Neuronal stem cell (in vitro differentiated cells): ENCODE measurements around the gene MTR.
"Not testable (repeated sequence)": the region's sequence is repeated elsewhere in the genome, so short reads cannot be mapped to it uniquely, and the experiment has no call there.

ENCODE experiments used
- DNase-seq: peaks from one replicate; pipeline ENCODE4 v3.0.0-alpha.2; 2013; ENCODE audit warnings: low spot score
- H2AFZ ChIP-seq: one replicate; pipeline ENCODE4 v1.6.1; 2013; ENCODE audit warnings: mild to moderate bottlenecking, low read length, inconsistent platforms
- H2AK5ac ChIP-seq: 2 replicates; pipeline ENCODE4 v1.6.1; 2013; ENCODE audit warnings: low read depth, mild to moderate bottlenecking, inconsistent platforms, low read length, moderate library complexity, mixed read lengths
- H2BK120ac ChIP-seq: 2 replicates; pipeline ENCODE4 v1.6.1; 2013; ENCODE audit warnings: low read depth, mild to moderate bottlenecking, inconsistent platforms, low read length, moderate library complexity, mixed read lengths
- H2BK12ac ChIP-seq: one replicate; pipeline ENCODE4 v1.6.1; 2013; ENCODE audit warnings: low read length, inconsistent platforms
- H2BK15ac ChIP-seq: 2 replicates; pipeline ENCODE4 v1.6.1; 2013; ENCODE audit warnings: mild to moderate bottlenecking, low read length, inconsistent platforms, mixed read lengths
- H2BK5ac ChIP-seq: one replicate; pipeline ENCODE4 v1.6.1; 2013; ENCODE audit warnings: inconsistent platforms, mild to moderate bottlenecking, low read length, moderate library complexity
- H3K14ac ChIP-seq: one replicate; pipeline ENCODE4 v1.6.1; 2013; ENCODE audit warnings: low read length, inconsistent platforms
- H3K18ac ChIP-seq: 2 replicates; pipeline ENCODE4 v1.6.1; 2013; ENCODE audit warnings: low read length, inconsistent platforms
- H3K23ac ChIP-seq: 2 replicates; pipeline ENCODE4 v1.6.1; 2013; ENCODE audit warnings: low read depth, mild to moderate bottlenecking, mixed read lengths, low read length, inconsistent platforms; ENCODE audit not compliant: poor library complexity
- H3K27ac ChIP-seq: replicated peaks from 3 replicates; pipeline ENCODE4 v1.5.1; 2013; ENCODE audit warnings: low read length, inconsistent platforms
- H3K27me3 ChIP-seq, 3 experiments: 2 replicates each; pipeline ENCODE4 v1.6.1; 2013; ENCODE audit warnings: low read length in 3 of 3, mild to moderate bottlenecking in 2 of 3, inconsistent platforms in 1 of 3, low read depth in 1 of 3, mixed read lengths in 1 of 3, moderate library complexity in 1 of 3; ENCODE audit not compliant: control insufficient read depth in 3 of 3, insufficient read depth in 3 of 3
- H3K36me3 ChIP-seq, 2 donors: replicated peaks in 1 of 2; 2 replicates each; pipeline ENCODE4 v1.6.1; 2013; ENCODE audit warnings: low read length in 2 of 2; ENCODE audit not compliant: control insufficient read depth in 2 of 2, insufficient read depth in 2 of 2
- H3K4ac ChIP-seq: 2 replicates; pipeline ENCODE4 v1.6.1; 2013; ENCODE audit warnings: inconsistent platforms, mild to moderate bottlenecking, low read length, moderate library complexity
- H3K4me1 ChIP-seq, 2 donors: 1 replicate in 1 of 2; 2 replicates in 1 of 2; pipeline ENCODE4 v1.6.1; 2013; ENCODE audit warnings: low read length in 2 of 2, low read depth in 1 of 2; ENCODE audit not compliant: control insufficient read depth in 2 of 2, insufficient read depth in 1 of 2
- H3K4me2 ChIP-seq: one replicate; pipeline ENCODE4 v1.6.1; 2013; ENCODE audit warnings: mild to moderate bottlenecking, low read length, inconsistent platforms; ENCODE audit not compliant: insufficient read depth, poor library complexity, severe bottlenecking
- H3K4me3 ChIP-seq, 2 donors: 2 replicates each; pipeline ENCODE4 v1.5.1; 2013; ENCODE audit warnings: low read length in 2 of 2, mild to moderate bottlenecking in 2 of 2, inconsistent platforms in 1 of 2, moderate library complexity in 1 of 2
- H3K79me1 ChIP-seq: one replicate; pipeline ENCODE4 v1.6.1; 2013; ENCODE audit warnings: low read depth, mild to moderate bottlenecking, inconsistent platforms, low read length, moderate library complexity
- H3K9ac ChIP-seq: one replicate; pipeline ENCODE4 v1.6.1; 2013; ENCODE audit warnings: mild to moderate bottlenecking, low read depth, low read length, inconsistent platforms; ENCODE audit not compliant: poor library complexity
- H3K9me3 ChIP-seq, 2 donors: replicated peaks in 1 of 2; 2 replicates each; pipeline versions ENCODE3 to v1.6.1; 2013; ENCODE audit warnings: low read length in 2 of 2, mild to moderate bottlenecking in 2 of 2, inconsistent platforms in 1 of 2, low read depth in 1 of 2, mixed read lengths in 1 of 2, moderate library complexity in 1 of 2; ENCODE audit not compliant: control insufficient read depth in 2 of 2, insufficient read depth in 1 of 2
- H4K8ac ChIP-seq: one replicate; pipeline ENCODE4 v1.6.1; 2013; ENCODE audit warnings: low read depth, mild to moderate bottlenecking, inconsistent platforms, low read length, moderate library complexity
- H4K91ac ChIP-seq: one replicate; pipeline ENCODE4 v1.6.1; 2013; ENCODE audit warnings: low read length, low read depth, mild to moderate bottlenecking, inconsistent platforms; ENCODE audit not compliant: poor library complexity
- WGBS, 2 donors: extraction: QIAGEN DNeasy Blood & Tissue Kit; methylation state at CpG; one replicate each; pipeline ENCODE4 v1.1.7; 2013; ENCODE audit warnings: missing lambda C conversion rate in 2 of 2, mixed read lengths in 1 of 2; ENCODE audit not compliant: insufficient read length in 2 of 2, insufficient replicate concordance in 1 of 2; ENCODE audit errors: extremely low coverage in 2 of 2; 5-methylcytosine and 5-hydroxymethylcytosine counted together

MTR gene

GRCh38 chr1:236853921-236854604 lies 59.0 kb downstream of the MTR start:
- Histone ChIP-seq H2AK5ac (no peak overlapping the region), H3K14ac (no peak overlapping the region), H4K91ac (no peak overlapping the region)

GRCh38 chr1:236854605-236854983 lies 59.5 kb downstream of the MTR start:
- no peak overlapping the region for H3K27ac ChIP-seq
- no peak overlapping the region for H3K18ac ChIP-seq
- H3K27me3 ChIP-seq = no peaks in the 10 kb centered on the region
- no peak overlapping the region for H3K4ac ChIP-seq
- no peak overlapping the region for H2BK120ac ChIP-seq
- H3K4me2 ChIP-seq = no peak overlapping the region
- H3K79me1 ChIP-seq = no peaks in the 10 kb centered on the region
- no peak overlapping the region for H2BK15ac ChIP-seq
- no peak overlapping the region for H2BK5ac ChIP-seq
- H4K8ac ChIP-seq = no peak overlapping the region
- no peak overlapping the region for H4K91ac ChIP-seq
- H3K4me3 ChIP-seq = no peak overlapping the region
- H3K36me3 ChIP-seq = peaks cover 4 to 92% of the 10 kb centered on the region in 2 donors
- H3K9ac ChIP-seq = no peak overlapping the region
- no peak overlapping the region for H2AK5ac ChIP-seq
- DNase-seq = no peak
- no peak overlapping the region for H2BK12ac ChIP-seq
- H3K14ac ChIP-seq = no peak overlapping the region
- WGBS, 2 donors = no CpG with 5 or more reads among the region's 3 CpGs
- no peak overlapping the region for H2AFZ ChIP-seq
- H3K23ac ChIP-seq = no peak overlapping the region
- H3K4me1 ChIP-seq = no peaks in the 10 kb centered on the region
- H3K9me3 ChIP-seq = no peaks in the 10 kb centered on the region

More at GRCh38 chr1:236853921-236854604, 59.0 kb downstream of the MTR start:
- H3K9ac ChIP-seq = no peak overlapping the region
- no peak overlapping the region for H3K27ac ChIP-seq
- no peaks in the 10 kb centered on the region for H3K79me1 ChIP-seq
- no peak overlapping the region for H2BK5ac ChIP-seq
- no peak overlapping the region for H3K4me2 ChIP-seq
- no peak overlapping the region for H2AFZ ChIP-seq
- H3K27me3 ChIP-seq = no peaks in the 10 kb centered on the region
- H3K4me3 ChIP-seq = no peak overlapping the region
- H3K4ac ChIP-seq = no peak overlapping the region
- H3K4me1 ChIP-seq = no peaks in the 10 kb centered on the region
- H3K9me3 ChIP-seq = no peaks in the 10 kb centered on the region
- no peak overlapping the region for H2BK15ac ChIP-seq
- H3K18ac ChIP-seq = no peak overlapping the region
- WGBS, 2 donors = no CpG with 5 or more reads among the region's 4 CpGs
- H4K8ac ChIP-seq = no peak overlapping the region
- H3K36me3 ChIP-seq = peaks cover 4 to 87% of the 10 kb centered on the region in 2 donors
- no peak overlapping the region for H3K23ac ChIP-seq
- H2BK120ac ChIP-seq = no peak overlapping the region
- DNase-seq = no peak
- H2BK12ac ChIP-seq = no peak overlapping the region

- peaks cover 4 to 97% of the 10 kb centered on the region in 2 donors for H3K36me3 ChIP-seq
- H2AFZ ChIP-seq, H3K9ac ChIP-seq, H4K91ac ChIP-seq, H2AK5ac ChIP-seq, H3K9me3 ChIP-seq, H2BK5ac ChIP-seq, H3K27ac ChIP-seq, H3K4me1 ChIP-seq, H3K27me3 ChIP-seq, H3K4me3 ChIP-seq, H2BK15ac ChIP-seq, H2BK12ac ChIP-seq, H3K23ac ChIP-seq, H3K79me1 ChIP-seq, DNase-seq, H3K4ac ChIP-seq, H2BK120ac ChIP-seq, H4K8ac ChIP-seq, H3K14ac ChIP-seq, H3K4me2 ChIP-seq, H3K18ac ChIP-seq: not testable (repeated sequence)
- no CpG with 5 or more reads among the region's 4 CpGs for WGBS, 2 donors
These were observed 61.6 kb downstream of the MTR start for GRCh38 chr1:236856649-236857048.

- Histone ChIP-seq H2BK120ac (no peak overlapping the region), H2AFZ (no peak overlapping the region), H3K14ac (no peak overlapping the region), H2AK5ac (no peak overlapping the region), H3K4me3 (no peak overlapping the region), H2BK5ac (no peak overlapping the region), H4K8ac (no peak overlapping the region), H4K91ac (no peak overlapping the region), H3K23ac (no peak overlapping the region), H3K4me1 (peaks cover 0 to 1% of the 10 kb centered on the region in 2 donors), H3K27me3 (no peaks in the 10 kb centered on the region), H3K4ac (no peak overlapping the region), H3K4me2 (no peak overlapping the region), H3K18ac (no peak overlapping the region), H3K27ac (no peak overlapping the region), H3K9ac (no peak overlapping the region), H3K36me3 (peaks cover 5 to 97% of the 10 kb centered on the region in 2 donors), H3K79me1 (no peaks in the 10 kb centered on the region), H2BK12ac (no peak overlapping the region), H2BK15ac (no peak overlapping the region), H3K9me3 (no peaks in the 10 kb centered on the region)
- WGBS, 2 donors = no CpG with 5 or more reads among the region's 7 CpGs
- no peak for DNase-seq
These were observed 63.1 kb downstream of the MTR start for GRCh38 chr1:236858165-236858564.
